Astrocyte (in vitro differentiated cells and primary cell): ENCODE data around the gene TLR6.
"Not testable (repeated sequence)": the region's sequence is repeated elsewhere in the genome, so short reads cannot be mapped to it uniquely, and the experiment has no call there.

Source experiments
- CTCF ChIP-seq: IDR thresholded peaks from 2 replicates; pipeline ENCODE4 v1.5.1; 2011; ENCODE audit warnings: low read depth, mild to moderate bottlenecking, inconsistent platforms, low read length, moderate library complexity; ENCODE audit not compliant: insufficient read depth
- EZH2 ChIP-seq: IDR thresholded peaks from 2 replicates; pipeline ENCODE4 v1.6.1; 2012; ENCODE audit warnings: mild to moderate bottlenecking, low read length, inconsistent platforms; ENCODE audit not compliant: insufficient read depth

- not testable (repeated sequence) for TF ChIP-seq CTCF, EZH2
Measured at GRCh38 chr4:38806251-38806650, 50.4 kb downstream of the TLR6 start.
